H1 (cell line): ENCODE measurements around the gene ALDH5A1.

Experiments used
- CTCF ChIP-seq, 3 experiments: IDR thresholded peaks; 1 replicate in 2 of 3; 2 replicates in 1 of 3; pipeline versions ENCODE4 v1.5.1 to v1.6.1; 2011; ENCODE audit warnings: low read length in 3 of 3, mild to moderate bottlenecking in 3 of 3, inconsistent platforms in 2 of 3, low read depth in 1 of 3, moderate library complexity in 1 of 3; ENCODE audit not compliant: insufficient read depth in 1 of 3; ENCODE audit errors: control extremely low read depth in 1 of 3
- KDM1A ChIP-seq: fragments of 200-600, 300-600 bp; sonication (generic); IDR thresholded peaks from 2 replicates; pipeline ENCODE4 v1.7.1; 2016; ENCODE audit warnings: mild to moderate bottlenecking, low read length, borderline replicate concordance
- KDM4A ChIP-seq: IDR thresholded peaks from one replicate; pipeline ENCODE4 v1.7.1; 2012; ENCODE audit warnings: low read depth, mild to moderate bottlenecking, moderate library complexity, low read length, inconsistent platforms; ENCODE audit not compliant: severe bottlenecking
- SIX5 ChIP-seq: IDR thresholded peaks from 2 replicates; pipeline ENCODE4 v1.6.1; 2011; ENCODE audit warnings: mild to moderate bottlenecking, low read depth, low read length

GRCh38 chr6:24551139-24551538 lies 56.4 kb downstream of the ALDH5A1 start:
- no peak for TF ChIP-seq KDM1A
- no peak for TF ChIP-seq SIX5
- no peak for TF ChIP-seq KDM4A
- no peak for TF ChIP-seq CTCF (IDR thresholded peaks at IDR 0.05; ENCODE audit: control extremely low read depth in 1 of 3, insufficient read depth in 1 of 3, low read depth in 1 of 3, low read length in 3 of 3)
